OCI-LY7 (cell line): Measurements from ENCODE around the gene NOP16.

Source experiments
- CTCF ChIP-seq: fragments of 200-600 bp; sonication (generic); conservative IDR thresholded peaks from 2 replicates; pipeline ENCODE4 v1.5.1; 2014; ENCODE audit warnings: mild to moderate bottlenecking, antibody characterized with exemption, low read length, moderate library complexity, mixed read lengths
- EZH2phosphoT487 ChIP-seq: fragments of 200-600 bp; sonication (generic); IDR thresholded peaks from 2 replicates; pipeline ENCODE4 v1.6.1; 2018; ENCODE audit warnings: low read depth, borderline replicate concordance, mild to moderate bottlenecking, mixed run types, antibody characterized with exemption, low read length, moderate library complexity, mixed read lengths

- TF ChIP-seq CTCF (no peak), EZH2phosphoT487 (no peak)
Measured at GRCh38 chr5:176425791-176426190, 37.4 kb upstream of the NOP16 start.
